Right ventricle myocardium superior (tissue), 1 donor: ENCODE data around the gene CABLES1. TPM values are rescaled to one million over a fixed set of nuclear protein-coding genes. Genes with fewer than 3 reads are reported as not detected.
"Not testable (repeated sequence)": the region's sequence is repeated elsewhere in the genome, so short reads cannot be mapped to it uniquely, and the experiment has no call there.

Experiments
- ATAC-seq: fragments of 200-7000 bp; cut with Tn5 transposase; one replicate; pipeline ENCODE4 v1.9.1; 2020; ENCODE audit warnings: mild to moderate bottlenecking; ENCODE audit not compliant: poor library complexity
- DNase-seq: peaks from one replicate; pipeline ENCODE4 v3.0.0-alpha.2; 2020
- intact Hi-C: fragments of 100-400 bp; cut with DNase I; formaldehyde crosslinking; loops from one replicate; pipeline ENCODE4 v1.11.2; 2022
- total RNA-seq: library from RNA; stranded (reverse); fragmentation: NEBNext Ultra II Directional; extraction: Animal tissue kit (Norgen Biotek cat#: 25700); gene quantifications from one replicate; pipeline ENCODE4 v1.2.1, GENCODE V29; 2021
- donor health status: DM: no; HTN: yes; CAD: no; lungs with severe emphysema.

CABLES1 gene
- total RNA-seq, 1 donor from 2014 or later, result 3.3 TPM

DNA sequence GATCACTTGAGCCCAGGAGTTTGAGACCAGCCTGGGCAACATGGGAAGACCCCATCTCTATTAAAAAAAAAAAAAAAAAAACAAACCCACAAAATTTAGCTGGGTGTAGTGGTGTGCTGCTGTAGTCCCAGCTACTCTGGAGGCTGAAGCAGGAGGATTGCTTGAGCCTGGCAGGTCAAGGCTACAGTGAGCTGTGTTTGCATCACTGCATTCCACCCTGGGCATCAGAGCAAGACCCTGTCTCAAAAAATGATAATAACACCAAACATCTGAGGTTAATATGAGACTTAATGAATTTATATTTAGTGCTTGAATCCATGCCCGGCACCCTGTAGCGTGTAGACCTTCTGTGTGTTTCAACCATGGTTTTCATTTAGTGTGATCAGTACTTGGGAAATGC, 22.8 kb downstream of the CABLES1 start:
- DNase-seq (no peak), ATAC-seq (no peak)
- intact Hi-C loops, result no loop called here

- ATAC-seq, intact Hi-C loops, DNase-seq: not testable (repeated sequence)
Observed at GRCh38 chr18:23158884-23159283, 23.6 kb downstream of the CABLES1 start.

DNA sequence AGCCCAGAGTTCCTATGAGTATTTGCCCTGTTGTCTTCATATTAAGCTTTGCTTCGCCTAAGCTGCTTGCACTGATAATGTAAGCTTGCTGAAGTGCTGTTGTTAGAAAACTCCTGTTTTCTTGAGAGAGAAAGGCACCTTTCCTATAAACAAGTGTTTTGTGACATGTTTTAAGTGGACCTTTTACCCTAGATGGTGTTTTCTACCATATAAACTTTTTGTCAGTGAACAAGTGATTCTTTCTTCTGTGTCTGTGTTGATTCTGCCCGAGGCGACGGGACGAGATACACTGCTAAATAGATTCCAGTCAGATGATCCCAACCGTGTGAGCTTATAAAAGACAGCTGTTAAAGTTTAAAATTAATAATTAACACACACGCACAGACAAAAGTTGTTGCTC, 24.1 kb downstream of the CABLES1 start:
- intact Hi-C loops, result no loop called here
- ATAC-seq, result no peak

GRCh38 chr18:23162473-23162872, 27.2 kb downstream of the CABLES1 start:
- DNase-seq (no peak), ATAC-seq (no peak)
- intact Hi-C loops, result no loop called here

More for the DNA sequence above, 24.1 kb downstream of the CABLES1 start:
- no peak for DNase-seq

DNA sequence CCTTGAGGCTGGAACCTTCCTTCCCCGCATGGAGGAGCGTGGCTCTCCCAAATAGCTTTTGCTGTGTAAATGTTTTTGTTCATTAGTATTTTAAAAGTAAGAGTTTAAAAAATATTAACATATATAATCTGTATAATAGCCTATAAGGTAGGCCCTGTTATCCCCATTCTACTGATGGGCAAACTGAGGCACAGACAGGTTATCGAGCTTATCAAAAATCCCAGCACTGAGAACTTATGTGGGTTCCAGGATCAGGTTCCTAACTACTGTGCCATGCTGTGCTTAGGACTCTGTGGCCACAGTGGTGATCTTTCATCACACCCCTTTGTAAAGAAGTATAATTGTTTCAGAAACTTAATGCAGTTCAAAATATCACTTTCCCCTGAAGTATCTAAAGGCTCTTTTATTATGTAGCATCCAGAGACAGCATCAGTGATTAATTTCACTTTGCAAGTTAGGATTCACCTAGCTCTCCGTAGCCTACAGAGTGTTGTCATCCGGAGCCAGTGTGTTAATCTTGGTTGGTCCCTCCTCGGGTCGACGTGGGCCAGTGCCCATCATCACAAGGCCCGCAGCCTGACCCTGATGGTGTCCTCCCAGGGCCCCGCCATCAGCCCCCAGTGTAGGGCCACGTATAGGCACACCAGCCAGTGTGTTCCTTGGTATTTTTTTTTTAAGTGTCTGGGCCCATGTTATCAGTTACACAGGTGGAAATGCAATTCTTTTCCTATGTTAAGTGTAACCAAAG, 28.7 kb downstream of the CABLES1 start:
- intact Hi-C loops, result no loop called here
- no peak for ATAC-seq

DNA sequence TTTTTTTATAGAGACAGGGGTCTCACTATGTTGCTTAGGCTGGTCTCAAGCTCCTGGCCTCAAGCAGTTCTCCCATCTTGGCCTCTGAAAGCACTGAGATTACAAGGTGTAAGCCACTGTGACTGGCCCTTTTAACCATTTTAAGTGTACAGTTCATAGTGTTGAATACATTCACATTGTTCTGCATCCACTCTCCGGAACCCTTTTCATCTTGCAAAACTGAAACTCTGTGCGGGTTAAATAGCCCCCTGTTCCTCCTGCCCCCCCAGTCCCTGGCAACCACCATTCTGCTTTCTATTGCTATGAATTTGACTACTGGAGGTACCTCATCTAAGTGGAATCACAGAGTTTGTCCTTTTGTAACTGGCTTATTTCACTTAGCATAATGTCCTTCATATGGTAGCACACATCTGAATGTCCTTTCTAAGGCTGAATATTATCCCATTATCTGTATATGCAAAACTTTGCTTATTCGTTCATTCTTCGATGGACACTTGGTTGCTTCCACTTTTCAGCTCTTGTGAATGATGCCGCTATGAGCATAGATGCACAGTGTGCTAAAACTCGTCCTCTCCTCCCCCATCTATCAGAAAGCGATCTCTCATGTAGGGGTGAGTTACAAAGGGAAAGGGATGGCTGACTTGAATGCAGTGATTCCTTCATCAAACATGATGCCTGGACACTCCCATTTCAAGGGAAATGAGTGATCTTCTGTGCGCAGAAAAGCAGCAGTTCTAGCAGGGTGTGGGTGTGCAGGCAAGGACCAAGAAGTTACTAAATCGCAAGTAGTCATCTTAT, 30.2 kb downstream of the CABLES1 start:
- ATAC-seq, result no peak
- no peak for DNase-seq
- intact Hi-C loops, result no loop called here

More for the DNA sequence above, 28.7 kb downstream of the CABLES1 start:
- DNase-seq, result no peak

DNA sequence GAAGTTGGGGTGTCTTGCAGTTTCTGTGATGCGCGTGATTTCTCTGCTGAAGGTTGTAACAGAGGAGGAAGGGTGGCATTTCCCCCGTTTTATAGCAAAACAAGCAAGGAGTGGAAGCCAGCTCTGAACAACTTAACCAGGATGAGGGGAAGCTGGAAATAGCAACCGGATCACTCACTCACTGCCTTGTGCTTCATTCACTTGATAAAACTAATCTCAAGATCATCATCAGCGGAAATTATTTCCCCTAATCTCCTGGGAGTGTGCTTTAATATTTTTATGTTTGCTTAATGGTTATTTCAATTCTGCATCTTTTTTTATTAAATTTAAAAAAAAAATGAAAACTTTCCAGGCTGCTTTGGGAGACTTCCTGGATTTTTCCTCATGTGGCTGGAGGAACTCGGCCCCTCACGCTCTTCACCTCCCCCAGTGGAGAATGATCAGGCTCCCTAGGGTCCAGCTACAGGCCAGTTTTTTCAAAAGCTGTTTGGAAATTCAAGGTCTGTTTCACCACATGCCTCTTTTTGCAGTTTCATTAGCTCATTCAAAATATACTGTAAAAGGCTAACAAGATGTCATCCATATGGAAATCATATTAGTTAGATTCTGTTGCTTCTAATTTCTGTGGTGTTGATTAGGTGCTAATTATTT, 31.7 kb downstream of the CABLES1 start:
- no peak for DNase-seq
- intact Hi-C loops, result no loop called here
- ATAC-seq, result peak; percentile 60

- ATAC-seq (no peak), DNase-seq (no peak)
- intact Hi-C loops, result no loop called here
Observed at GRCh38 chr18:23169673-23170044, 34.4 kb downstream of the CABLES1 start.

- ATAC-seq (no peak), DNase-seq (no peak)
- intact Hi-C loops, result no loop called here
Observed at GRCh38 chr18:23170137-23170536, 34.9 kb downstream of the CABLES1 start.

DNA sequence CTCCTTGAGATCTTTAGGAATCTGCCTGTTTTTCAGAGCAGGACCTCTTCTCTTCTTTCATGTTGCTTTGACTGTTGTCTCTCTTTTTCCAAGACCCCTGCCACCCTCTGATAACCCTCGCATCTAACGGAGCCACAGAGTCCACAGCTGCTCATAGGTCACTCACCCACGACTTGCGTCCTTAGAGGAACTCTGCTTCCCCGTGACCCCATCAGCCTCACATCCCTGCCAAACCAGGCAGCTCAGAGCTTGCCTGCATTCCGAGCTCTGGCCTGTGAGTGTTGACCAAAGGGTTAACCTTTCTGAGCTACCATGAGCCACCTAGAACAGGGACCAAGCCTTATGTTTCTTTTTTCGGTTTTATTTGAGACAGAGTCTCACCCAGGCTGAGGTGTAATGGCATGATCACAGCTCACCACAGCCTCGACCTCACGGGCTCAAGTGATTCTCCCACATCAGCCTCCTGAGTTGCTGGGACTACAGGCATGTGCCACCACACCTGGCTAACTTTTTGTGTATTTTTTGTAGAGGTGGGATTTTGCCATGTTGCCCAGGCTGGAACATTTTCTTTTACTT, 36.4 kb downstream of the CABLES1 start:
- intact Hi-C loops, result no loop called here
- DNase-seq (no peak), ATAC-seq (no peak)

- DNase-seq, result no peak
- ATAC-seq, result no peak
- intact Hi-C loops, result no loop called here
Observed at GRCh38 chr18:23172591-23173380, 37.5 kb downstream of the CABLES1 start.

DNA sequence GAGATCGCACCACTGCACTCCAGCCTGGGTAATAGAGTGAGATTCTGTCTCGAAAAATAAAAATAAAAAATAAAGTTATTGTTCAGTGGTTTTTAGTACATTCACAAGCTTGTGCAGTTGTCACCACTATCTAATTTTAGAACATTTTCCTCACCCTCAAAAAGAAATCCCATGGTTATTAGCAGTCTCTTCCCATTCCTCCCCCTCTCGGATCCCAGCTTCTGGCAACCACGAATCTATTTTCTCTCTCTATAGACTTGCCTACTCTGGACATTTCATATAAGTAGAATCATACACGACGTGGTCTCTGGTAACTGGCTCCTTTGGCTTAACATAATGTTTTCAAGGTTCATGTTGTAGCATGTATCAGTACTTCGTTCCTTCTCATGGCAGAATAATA, 38.6 kb downstream of the CABLES1 start:
- no peak for ATAC-seq
- intact Hi-C loops, result no loop called here
- DNase-seq, result no peak

GRCh38 chr18:23176701-23177432, 41.6 kb downstream of the CABLES1 start:
- intact Hi-C loops, result no loop called here
- no peak for ATAC-seq
- no peak for DNase-seq

GRCh38 chr18:23177433-23178072, 42.3 kb downstream of the CABLES1 start:
- DNase-seq (no peak), ATAC-seq (no peak)
- intact Hi-C loops, result no loop called here

DNA sequence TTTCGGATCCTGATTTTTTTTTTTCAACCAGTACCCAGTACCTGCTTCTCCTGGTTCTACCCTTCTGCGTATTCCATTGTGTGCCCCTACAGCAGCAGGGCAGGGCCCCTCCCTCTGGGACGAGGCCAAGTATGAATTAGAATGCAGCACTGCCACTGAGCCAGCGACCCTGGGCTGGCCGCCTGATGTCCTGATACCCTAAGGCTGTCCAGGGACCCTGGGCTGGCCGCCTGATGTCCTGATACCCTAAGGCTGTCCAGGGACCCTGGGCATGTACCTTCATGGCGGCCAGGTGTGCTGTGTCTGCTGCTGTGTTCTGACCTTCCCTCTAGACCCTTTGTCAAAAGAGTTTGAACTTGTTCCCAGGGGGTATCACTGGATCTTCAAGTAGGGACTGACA, 42.9 kb downstream of the CABLES1 start:
- ATAC-seq, result no peak
- no peak for DNase-seq
- intact Hi-C loops, result no loop called here

DNA sequence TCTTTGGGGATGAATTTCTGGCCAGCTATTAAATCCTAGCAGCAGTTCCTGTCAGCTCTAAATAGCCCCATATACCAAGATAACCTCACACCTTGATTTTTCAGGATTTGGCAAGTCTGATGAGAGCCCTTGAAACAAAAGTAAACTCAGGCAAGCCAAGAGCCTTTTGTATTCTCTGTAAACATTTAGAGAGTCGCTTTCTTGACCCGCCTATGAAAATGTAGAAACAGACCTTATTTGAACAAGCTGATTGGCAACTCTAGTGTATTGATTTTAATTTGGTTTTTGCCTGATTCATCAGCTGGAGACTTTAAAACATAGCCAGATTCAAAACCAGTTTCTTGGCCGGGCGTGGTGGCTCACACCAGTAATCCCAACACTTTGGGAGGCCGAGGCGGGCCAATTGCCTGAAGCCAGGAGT, 43.4 kb downstream of the CABLES1 start:
- DNase-seq, result no peak
- ATAC-seq, result no peak
- intact Hi-C loops, result no loop called here

DNA sequence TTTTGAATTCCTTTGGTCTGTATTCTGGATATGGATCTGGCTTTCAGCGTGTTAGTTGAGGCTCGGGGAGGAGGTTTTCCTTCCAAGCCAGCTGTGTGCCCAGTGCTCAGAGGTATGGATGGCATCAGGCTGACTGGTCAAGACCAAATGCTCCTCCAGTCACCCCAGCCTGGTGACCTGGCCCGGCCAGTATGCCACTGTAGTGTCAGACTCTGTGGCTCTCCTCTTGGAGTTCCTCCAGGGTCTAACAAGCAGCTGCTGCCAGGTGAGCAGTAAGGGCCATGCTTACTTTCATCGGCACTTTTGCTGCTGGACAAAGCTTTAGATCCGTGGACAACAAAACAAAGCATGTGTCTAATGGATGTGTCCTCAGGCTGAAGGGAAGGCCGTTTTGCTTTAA, 44.1 kb downstream of the CABLES1 start:
- intact Hi-C loops, result no loop called here
- DNase-seq (no peak), ATAC-seq (no peak)

- intact Hi-C loops, result no loop called here
- DNase-seq (no peak), ATAC-seq (no peak)
Observed at GRCh38 chr18:23181547-23181946, 46.3 kb downstream of the CABLES1 start.
